Stimulated activated CD8-positive, alpha-beta memory T cell treated with anti-CD3 and anti-CD28 coated beads, Interleukin-15, amount 100 ng/mL, for 24 hours (primary cell): Measurements from ENCODE around the gene CPTP.

Source experiments
- DNase-seq: peaks from one replicate; pipeline ENCODE4 v3.0.0-alpha.2; 2020; ENCODE audit warnings: low read depth

Gene CPTP

GRCh38 chr1:1319646-1319941 is 5.0 kb upstream of the CPTP start:
- DNase-seq, result no peak

- DNase-seq, result no peak
Measured at GRCh38 chr1:1320666-1321448, 3.7 kb upstream of the CPTP start.

- no peak for DNase-seq
Measured at GRCh38 chr1:1321477-1321876, 3.1 kb upstream of the CPTP start.

GRCh38 chr1:1322418-1322817 is 2.2 kb upstream of the CPTP start:
- no peak for DNase-seq

GRCh38 chr1:1322952-1323351 is 1.6 kb upstream of the CPTP start:
- DNase-seq, result no peak

- no peak for DNase-seq
Measured at GRCh38 chr1:1324084-1324523, 498 bp upstream of the CPTP start.

GRCh38 chr1:1325288-1326074 is 879 bp downstream of the CPTP start:
- no peak for DNase-seq

GRCh38 chr1:1326075-1326605 is 1.5 kb downstream of the CPTP start:
- no peak for DNase-seq

GRCh38 chr1:1327291-1327690 is 2.7 kb downstream of the CPTP start:
- DNase-seq, result no peak

- no peak for DNase-seq
Measured at GRCh38 chr1:1328254-1328653, 3.7 kb downstream of the CPTP start.

GRCh38 chr1:1329304-1330210 is 5.0 kb downstream of the CPTP start:
- DNase-seq, result no peak

GRCh38 chr1:1330366-1331067 is 5.9 kb downstream of the CPTP start:
- no peak for DNase-seq

GRCh38 chr1:1331068-1331965 is 6.7 kb downstream of the CPTP start, which contains the start of gene TAS1R3:
TSS of gene TAS1R3 (plus strand) at chr1:1331280. CDS start at chr1:1331346, 66 bp downstream.
- DNase-seq, result no peak

- no peak for DNase-seq
Measured at GRCh38 chr1:1332031-1332755, 7.6 kb downstream of the CPTP start.

- no peak for DNase-seq
Measured at GRCh38 chr1:1332774-1333480, 8.3 kb downstream of the CPTP start.

- DNase-seq, result no peak
Measured at GRCh38 chr1:1333551-1334241, 9.1 kb downstream of the CPTP start.

GRCh38 chr1:1334835-1335234 is 10.2 kb downstream of the CPTP start:
- DNase-seq, result no peak

GRCh38 chr1:1335283-1335682 is 10.7 kb downstream of the CPTP start:
- DNase-seq, result no peak
